ENCODE results near the gene IFTAP.

- TF ChIP-seq CTCF (IDR thresholded peaks at IDR 0.05; ENCODE audit: low read depth, low read length) = no peak
- no peak for TF ChIP-seq EZH2phosphoT487 (IDR thresholded peaks at IDR 0.05; ENCODE audit: low read depth)
Observed at GRCh38 chr11:36683818-36684217, 89.5 kb downstream of the IFTAP start.

Data from OCI-LY3 (cell line).